OCI-LY7 (cell line): ENCODE data around the gene CPOX.

Experiments used
- CTCF ChIP-seq: fragments of 200-600 bp; sonication (generic); conservative IDR thresholded peaks from 2 replicates; pipeline ENCODE4 v1.5.1; 2014; ENCODE audit warnings: mild to moderate bottlenecking, antibody characterized with exemption, low read length, moderate library complexity, mixed read lengths
- EZH2phosphoT487 ChIP-seq: fragments of 200-600 bp; sonication (generic); IDR thresholded peaks from 2 replicates; pipeline ENCODE4 v1.6.1; 2018; ENCODE audit warnings: low read depth, borderline replicate concordance, mild to moderate bottlenecking, mixed run types, antibody characterized with exemption, low read length, moderate library complexity, mixed read lengths

GRCh38 chr3:98551236-98551635 lies 42.2 kb downstream of the CPOX start:
- TF ChIP-seq CTCF: no peak
- no peak for TF ChIP-seq EZH2phosphoT487
